Mammary epithelial cell (primary cell): ENCODE measurements around the gene PCDHGB2.

Experiments
- EZH2 ChIP-seq: IDR thresholded peaks from 2 replicates; pipeline ENCODE4 v1.6.1; 2012; ENCODE audit warnings: low read length, inconsistent platforms, borderline replicate concordance
- TF ChIP-seq, protein P1 (sequence below), 2 donors: IDR thresholded peaks in 1 of 2; conservative IDR thresholded peaks in 1 of 2; 2 replicates each; pipeline ENCODE4 v1.5.1; 2011 to 2012; ENCODE audit warnings: inconsistent platforms in 2 of 2, low read length in 2 of 2, mild to moderate bottlenecking in 2 of 2, control low read depth in 1 of 2, low read depth in 1 of 2; ENCODE audit not compliant: insufficient read depth in 1 of 2; ENCODE audit errors: extremely low read depth in 1 of 2

- TF ChIP-seq EZH2 = no peak
- TF ChIP-seq, protein P1, sequence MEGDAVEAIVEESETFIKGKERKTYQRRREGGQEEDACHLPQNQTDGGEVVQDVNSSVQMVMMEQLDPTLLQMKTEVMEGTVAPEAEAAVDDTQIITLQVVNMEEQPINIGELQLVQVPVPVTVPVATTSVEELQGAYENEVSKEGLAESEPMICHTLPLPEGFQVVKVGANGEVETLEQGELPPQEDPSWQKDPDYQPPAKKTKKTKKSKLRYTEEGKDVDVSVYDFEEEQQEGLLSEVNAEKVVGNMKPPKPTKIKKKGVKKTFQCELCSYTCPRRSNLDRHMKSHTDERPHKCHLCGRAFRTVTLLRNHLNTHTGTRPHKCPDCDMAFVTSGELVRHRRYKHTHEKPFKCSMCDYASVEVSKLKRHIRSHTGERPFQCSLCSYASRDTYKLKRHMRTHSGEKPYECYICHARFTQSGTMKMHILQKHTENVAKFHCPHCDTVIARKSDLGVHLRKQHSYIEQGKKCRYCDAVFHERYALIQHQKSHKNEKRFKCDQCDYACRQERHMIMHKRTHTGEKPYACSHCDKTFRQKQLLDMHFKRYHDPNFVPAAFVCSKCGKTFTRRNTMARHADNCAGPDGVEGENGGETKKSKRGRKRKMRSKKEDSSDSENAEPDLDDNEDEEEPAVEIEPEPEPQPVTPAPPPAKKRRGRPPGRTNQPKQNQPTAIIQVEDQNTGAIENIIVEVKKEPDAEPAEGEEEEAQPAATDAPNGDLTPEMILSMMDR (conservative IDR thresholded peaks at IDR 0.05 in 1 of 2, IDR thresholded peaks at IDR 0.05 in 1 of 2; ENCODE audit: extremely low read depth in 1 of 2, insufficient read depth in 1 of 2, low read depth in 1 of 2, low read length in 2 of 2) = no peak
Observed at GRCh38 chr5:141343953-141344463, 15.8 kb upstream of the PCDHGB2 start.
